NCI-H2107 treated with DMSO at 0.1 percent for 48 hours (cell line): ENCODE data around the gene PSMA7.

ENCODE experiments used
- DNase-seq: peaks from one replicate; lab custom pipeline; 2025; ENCODE audit not compliant: unreplicated experiment; lab: John Stamatoyannopoulos, UW

The PSMA7 gene

DNA sequence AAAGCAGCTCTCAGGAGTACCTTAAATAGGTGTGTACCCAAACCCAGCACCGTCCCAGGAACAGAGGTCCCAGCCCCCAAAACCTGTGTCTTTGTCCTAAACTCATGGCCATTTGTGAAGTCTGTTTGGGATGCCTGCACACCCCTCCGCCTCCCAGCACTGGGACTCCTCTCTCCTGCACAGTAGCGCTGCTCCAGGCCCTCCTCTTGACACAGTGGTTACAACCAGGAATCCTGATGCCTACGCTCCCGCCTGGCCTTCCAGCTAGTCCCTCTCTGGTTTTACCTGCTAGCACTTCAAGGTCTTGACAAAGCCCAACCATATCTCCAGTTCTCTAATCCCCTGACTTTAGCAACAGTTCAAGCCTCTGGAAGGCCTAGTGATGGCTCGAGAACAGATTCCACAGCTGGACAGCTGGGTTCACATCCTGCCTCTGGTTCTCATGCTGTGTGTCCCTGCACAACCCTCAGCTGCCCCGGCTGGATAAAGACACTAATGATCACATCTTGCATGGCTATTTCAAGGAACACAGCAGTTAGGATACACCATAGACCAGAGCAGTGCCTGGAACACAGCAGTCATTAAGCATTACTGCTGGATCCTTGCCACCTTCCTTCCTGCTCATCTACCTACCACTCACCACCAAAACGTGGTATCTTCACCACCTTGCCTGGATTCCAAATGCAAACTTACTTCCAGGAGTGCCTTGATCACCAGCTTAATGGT lies 5.6 kb downstream of the PSMA7 start:
- no peak for DNase-seq

DNA sequence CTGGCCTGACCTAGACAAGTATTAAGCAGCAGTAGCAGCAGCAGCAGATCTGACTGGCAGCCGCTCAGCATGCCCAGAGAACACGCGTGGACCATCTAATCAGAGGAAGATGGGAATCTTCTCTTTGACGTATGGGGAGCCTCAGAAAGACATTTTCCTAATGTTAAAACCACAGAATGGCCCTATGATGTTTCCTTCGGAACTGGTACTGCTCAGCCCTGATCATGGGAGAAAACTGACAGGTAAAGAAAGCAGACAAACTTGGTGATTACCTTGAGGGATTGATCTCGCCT lies 6.2 kb downstream of the PSMA7 start:
- no peak for DNase-seq

DNA sequence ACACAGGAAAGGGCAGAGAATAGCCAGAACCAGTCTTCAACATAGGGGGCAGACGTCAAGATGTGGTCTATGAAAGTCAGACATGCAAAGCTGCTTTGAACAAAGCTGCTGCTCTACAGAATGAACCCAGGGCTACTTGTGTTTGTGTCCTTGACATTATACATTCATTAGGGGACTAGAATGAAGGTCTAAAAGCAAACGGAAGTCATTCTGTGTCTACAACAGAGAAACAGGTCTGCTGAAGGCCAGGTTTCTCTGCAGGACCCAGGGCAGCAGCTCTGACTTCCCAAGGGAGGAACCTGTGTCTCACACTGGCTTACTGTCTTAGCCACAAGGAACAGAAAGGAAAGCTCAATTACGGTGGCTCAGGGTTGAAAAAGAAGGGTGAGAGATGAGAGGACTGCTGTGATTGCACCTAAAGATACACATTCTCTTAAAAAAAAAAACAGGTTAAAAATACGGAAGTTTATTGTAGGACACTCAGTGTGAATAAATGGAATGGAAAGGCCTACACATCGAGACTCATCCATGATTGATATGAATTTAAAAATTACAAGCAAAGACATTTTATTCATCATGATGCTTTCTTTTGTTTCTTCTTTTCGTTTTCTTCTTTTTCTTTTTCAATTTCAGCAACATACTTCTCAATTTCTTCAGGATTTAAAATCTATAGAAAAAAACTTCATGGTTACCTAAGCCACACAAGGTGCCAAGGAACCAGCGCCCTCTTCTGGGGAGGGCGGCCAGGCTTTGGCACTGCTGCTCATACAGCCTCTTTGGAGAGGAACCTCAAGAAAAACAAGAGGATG lies 6.7 kb downstream of the PSMA7 start:
- DNase-seq, result peak; percentile 30

DNA sequence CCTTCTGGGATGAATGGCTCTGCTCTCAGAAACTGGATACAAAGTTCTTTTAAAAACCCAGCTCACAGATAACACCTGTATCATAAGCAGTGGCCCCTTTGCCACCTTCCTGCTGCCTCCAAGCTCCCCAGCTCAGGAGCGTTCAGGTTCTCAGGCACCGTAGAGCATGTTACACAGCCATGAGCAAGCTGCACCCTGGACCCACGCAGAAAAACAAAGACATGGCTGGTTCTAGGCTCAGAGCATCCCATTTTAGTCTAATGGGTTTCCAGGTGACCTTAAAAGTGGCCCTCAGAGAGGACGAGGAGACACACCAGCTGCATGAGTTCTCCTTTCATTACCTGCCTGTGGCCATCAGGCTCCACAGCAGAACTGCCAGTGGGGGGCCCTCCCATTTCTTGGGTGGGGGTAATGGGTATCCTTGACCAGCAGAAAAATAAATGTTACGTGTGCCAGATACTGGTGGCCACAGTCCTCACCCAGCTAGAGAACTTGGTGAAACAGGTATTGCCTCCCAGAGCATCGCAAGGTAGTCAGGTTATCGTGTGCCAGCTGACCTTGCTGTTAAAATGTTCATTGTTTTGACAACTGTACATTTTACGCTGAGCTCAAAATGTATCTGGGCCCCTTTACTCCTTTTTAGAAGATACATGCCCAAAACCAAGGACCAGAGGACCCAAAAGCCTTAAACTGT lies 7.5 kb downstream of the PSMA7 start:
- no peak for DNase-seq

DNA sequence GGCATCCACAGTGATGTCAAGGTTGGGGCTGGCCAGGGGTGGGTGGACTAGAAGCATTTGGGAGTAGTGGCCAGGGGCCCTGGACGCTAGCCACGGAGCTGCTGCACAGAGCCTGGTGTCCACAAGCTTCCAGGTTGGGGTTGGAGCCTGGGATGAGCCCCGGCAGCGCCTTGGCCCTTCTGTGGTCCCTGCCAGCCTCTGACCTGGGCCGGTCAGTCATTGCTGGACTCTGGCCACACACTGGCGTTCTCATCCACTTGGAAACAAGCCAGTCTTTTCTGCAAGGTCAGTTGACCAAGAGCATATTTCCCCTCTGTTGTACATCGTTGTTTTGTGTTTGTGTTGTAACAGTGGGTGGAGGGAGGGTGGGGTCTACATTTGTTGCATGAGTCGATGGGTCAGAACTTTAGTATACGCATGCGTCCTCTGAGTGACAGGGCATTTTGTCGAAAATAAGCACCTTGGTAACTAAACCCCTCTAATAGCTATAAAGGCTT lies 8.4 kb downstream of the PSMA7 start:
- no peak for DNase-seq

DNA sequence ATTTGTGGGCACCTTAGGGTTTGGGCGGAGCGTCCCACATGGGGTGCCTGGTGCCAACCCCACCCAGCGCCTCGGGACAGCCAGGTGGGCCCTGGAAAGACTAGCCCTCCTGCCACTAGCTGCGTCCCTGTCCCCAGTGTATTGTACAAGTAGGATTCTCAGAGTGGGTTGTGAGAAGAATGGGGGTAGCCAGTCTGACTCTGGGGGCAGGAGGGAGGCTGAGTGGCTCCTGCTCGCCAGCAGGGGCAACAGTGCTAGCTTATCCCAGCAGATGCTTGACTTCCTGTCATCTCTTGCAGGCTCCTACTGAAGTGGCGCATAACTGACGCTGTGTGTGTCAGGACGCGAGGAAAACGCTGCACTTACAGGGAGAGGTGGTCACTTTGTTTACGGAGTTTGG lies 9.3 kb downstream of the PSMA7 start:
- no peak for DNase-seq

DNA sequence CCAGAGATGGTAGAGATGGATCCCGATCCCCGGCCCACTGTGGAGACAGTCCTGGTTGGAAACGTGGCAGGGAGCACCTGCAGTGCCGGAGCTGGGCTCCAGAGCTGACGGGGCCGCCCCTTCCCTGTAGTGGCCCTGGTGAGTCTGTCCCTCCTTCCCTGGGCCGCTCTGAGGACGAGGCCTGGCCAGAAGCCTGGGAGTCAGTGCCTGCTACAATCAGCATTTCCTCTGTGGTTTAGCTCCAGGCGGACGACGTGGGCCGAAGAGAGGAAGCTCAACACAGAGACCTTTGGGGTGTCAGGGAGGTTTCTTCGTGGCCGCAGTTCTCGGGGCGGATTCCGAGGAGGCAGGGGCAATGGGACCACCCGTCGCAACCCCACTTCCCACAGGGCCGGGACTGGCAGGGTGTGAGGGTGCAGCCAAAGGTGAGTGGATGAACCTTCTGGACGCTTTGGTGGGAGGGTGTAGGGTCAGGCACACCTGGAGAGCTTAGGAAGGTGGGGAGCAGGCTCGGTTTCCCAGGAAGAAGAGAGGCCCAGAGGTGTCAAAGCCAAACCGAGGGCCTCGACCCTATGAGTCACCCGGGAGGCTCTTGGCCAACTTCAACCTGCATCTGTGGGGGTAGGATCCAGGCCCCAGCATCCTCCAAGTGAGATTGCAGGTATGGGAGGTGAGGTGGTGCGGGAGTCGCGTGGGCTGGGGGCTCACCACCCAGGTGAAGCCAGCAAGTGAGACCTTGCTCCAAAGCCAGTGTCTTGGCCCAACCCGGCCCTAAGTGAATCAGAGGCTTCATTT lies 9.9 kb downstream of the PSMA7 start:
- no peak for DNase-seq

DNA sequence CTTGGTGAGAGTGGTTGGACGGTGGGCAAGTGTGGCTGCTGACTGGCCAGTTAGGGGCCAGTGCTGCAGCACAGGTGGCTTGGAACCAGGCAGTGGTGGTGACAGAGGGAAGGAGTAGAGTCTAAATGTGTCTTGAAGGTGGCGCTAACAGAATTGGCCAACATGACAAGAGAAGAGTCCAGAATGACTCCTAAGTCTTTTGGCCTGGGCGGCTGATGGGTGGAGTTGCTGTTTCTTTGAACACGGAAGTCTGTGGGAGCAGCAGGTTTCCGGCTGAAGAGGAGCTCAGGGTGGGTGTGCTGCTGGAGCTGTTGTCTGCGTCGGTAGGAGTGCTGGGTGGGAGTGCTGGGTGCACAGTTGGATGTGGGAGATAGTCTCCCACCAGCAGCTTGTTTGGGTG lies 10.8 kb downstream of the PSMA7 start:
- DNase-seq, result no peak

DNA sequence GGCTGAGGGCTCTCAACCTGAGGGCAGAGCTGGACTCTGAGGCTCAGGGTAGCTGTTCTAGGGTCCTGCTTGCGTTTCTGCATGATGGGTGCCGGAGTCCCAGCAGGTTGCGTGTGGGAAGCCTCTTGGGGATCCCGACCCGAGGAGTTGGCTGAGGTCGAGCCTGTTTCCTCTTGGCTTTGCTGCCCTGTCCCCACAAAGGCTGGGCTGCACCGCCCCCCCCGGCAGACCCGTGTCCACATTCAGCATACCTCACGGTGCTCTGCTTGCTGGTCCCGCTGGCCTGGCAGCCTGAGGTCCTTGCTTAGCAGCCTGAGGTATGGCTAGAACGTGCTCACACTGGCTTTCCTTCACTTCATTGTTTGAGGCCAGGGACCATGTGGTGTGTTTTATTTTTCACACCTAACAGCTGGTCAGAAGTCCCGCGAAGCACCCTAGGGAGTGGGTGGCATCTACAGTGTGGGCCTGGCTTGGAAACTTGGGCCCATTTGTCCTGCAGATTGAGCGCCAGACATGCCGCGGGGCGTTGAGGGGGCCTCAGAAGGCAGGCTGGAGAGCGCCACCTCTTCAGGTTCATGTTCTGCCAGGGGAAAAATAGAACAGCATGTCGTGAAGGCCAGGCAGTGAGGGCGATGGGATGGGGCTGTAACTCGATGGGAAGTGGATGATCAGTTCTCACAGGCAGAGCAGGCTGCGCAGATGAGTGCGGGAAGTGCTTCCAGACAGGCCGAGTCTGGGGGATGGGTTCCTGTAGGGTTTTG lies 11.5 kb downstream of the PSMA7 start:
- DNase-seq, result no peak

DNA sequence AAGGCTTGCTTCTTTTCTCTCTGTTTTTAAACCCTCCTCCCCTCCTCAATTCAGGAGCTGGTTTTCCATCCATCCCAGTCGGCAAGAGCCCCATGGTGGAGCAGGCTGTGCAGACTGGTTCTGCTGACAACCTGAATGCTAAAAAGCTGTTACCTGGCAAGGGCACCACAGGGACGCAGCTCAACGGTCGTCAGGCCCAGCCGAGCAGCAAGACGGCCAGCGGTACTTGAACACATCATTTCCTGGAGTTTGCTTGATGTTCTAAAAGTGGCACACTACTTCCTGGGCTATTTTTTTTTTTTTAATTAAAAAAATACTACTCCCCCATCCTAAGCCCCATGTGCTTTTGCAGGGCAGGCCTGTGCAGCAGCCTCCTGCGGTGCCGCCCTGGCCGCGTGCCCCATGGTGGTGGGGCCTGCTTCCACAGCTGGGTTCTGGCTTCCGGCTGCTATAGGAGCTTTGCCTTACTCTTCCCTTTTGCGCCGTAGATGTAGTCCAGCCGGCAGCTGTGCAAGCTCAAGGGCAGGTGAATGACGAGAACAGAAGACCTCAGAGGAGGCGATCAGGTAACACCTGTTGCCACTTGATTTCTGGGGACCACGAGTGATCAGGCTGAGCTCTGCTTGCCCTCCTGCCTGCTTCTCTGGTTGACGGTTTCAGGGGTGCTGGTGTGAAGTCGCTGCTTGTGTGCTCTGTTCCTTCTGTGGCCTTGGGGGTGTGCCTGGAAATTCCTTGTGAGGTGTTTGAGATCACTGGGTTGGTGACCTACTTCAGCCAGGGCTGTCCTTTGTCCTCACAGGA lies 13.3 kb downstream of the PSMA7 start:
- peak; percentile 16 for DNase-seq

DNA sequence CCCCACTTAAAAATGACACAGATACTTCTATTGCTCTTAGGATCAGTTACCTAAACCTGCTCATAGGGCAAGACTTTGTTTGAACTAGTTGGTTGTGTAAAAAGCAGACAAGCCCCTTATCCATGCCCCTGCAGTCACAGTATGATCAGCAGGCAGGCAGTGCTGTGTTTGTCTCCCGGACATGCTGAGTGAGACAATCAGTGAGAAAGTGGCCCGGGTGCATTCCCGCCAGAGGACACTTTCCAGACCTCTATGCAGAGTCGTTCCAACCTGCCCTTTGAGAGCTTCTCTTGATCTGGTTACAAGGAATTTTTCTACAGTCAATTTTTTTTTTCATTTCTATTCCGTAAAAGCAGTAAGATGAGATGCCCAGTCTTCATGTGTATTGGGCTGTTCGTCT lies 14.7 kb downstream of the PSMA7 start:
- DNase-seq, result no peak

DNA sequence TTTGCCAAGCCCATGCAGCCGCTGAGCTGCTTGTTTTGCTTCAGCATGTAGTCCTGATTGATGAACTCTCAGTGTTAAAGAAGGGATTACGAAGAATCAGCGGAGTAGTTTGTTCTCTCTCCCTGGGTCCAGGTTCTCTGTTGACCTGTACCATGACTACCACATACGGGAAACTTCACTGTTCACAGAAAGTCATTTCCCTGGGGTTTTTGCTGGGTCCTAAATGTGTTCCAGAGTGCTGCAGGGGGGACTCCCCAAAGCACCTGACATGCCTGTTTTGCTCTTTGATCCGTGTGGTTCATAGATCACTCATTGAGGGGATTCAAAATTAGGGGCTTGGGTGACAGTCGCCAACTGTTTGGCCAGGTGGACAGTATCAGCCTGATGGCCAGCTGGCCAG lies 15.4 kb downstream of the PSMA7 start:
- no peak for DNase-seq

DNA sequence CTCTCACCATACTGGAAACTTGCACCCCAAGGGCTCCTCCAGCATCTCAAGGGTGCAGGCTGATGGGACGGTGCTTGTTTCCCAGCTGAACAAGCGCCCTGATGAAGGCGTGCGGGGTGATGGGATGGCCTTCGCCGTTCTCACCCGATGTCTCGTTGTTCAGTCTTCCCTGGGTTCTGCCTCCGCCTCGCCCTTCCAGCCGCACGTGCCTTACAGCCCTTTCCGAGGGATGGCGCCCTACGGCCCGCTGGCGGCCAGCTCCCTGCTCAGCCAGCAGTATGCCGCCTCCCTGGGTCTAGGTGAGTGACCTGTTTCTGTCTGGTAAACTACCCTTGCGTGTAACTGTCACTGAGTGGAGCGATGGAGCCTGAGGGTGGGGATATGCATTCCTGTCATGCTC lies 17.1 kb downstream of the PSMA7 start:
- no peak for DNase-seq

DNA sequence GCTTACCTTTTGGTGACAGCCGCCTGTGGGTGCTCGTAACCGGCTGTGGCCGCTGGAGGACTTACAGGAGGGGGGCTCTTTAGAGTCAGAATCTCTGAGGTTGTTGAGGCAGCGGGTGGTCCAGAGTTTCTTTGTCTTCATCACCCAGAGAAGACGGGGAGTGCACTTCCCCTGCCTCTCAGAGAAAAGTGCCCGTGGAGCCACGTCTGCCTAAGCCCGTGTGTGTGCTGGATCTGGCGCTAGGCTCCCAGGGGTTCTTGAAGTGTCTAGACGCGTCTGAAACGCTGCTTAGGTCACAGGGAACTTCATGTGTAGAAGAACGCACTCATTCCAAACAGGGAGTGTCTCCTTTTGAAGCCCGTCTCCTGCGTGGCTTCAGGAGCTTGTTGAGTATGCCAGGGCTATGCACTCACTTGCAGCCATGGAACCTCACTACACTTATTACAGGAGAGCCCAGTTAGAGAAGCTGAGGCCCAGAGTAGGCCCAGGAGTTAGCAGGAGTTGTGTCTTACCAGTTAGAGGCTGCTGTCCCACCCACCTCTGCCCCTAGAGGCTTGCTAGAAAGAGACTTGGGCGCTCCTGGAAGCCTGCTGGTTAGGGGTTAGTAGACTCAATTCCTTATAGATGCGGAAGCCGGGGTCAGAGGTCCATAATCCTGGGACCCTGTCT lies 19.6 kb downstream of the PSMA7 start:
- DNase-seq, result no peak

DNA sequence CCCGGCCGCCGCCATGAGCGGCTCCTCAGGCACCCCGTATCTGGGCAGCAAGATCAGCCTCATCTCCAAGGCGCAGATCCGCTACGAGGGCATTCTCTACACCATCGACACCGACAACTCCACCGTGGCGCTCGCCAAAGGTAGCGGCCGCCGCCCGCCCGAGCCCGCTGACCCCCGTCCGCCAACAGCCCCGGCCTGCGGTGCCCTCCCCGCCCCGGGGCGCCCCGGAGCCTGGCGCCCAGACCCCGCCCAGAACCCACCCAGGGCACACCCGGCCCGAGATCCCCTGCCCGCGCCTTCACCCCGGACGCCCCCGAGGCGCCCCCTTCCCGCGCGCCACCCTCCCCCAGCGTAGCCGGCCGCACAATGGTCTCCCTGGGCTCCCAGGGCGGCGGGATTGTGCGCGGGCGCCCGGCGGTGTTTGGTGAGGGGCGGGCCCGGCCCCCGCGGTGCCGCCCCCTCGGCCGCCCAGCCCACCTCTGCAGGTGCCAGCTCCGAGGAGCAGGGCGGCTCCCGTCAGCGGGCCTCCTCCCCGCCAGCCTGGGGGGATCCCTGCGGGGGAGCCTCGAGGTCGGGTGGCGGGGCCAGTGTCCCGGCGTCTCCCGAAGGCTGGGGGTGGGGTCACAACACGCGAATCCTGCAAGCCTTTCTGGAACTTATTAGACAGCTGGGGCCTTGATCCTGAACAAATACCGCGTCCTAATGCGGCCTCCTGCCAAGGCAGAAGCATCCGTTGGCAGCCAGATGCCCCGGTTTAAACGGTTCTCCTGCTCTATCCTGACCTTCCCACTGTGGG lies 20.3 kb downstream of the PSMA7 start:
- DNase-seq, result peak; percentile 19

DNA sequence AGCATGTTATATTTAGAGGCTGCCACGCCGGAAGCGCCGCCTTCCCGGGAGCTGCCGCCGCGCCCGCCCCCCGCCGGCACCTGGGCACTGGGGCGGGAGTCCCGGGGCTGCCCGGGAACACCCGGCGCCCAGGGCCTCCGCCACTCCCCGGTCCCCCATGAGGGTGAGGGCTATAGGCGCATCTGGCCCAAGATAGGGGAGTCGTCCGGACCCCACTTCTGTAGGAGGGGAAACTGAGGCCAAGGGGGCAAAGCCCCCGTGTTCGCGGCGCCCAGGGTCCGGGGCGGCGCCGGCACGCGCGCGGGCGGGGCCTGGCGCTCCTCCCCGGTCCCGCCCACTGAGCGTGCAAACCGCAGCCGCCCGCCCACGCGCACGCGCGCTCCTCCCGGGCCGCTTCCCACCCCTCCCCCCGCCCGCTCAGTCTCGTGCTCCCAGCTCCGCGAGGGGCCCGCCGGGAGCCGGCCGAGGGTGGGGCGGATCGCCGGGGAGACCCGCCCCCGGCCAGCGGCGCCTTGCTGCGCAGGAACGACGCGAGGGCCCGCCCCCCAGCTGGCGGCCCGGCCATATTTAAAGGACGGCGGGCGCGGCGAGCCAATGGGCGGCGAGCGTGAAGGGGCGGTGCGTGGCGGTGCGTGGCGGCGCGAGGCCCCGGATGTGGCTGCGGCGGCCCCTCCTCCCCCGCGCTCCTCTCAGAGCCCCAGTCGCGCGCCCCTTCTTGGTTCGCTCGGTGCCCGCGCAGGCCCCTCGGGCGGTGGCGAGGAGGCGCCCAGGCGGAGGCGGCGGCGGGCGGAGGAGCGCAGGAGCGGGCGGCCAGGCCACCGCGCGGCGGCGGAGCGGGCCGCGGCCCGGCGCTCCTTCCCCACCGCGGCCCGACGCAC lies 21.2 kb downstream of the PSMA7 start, which contains the start of gene LSM14B:
Gene LSM14B, plus strand, starts transcription at position 700 of the 878 bp plus-strand sequence. CDS start 192 bp downstream, outside the sequence.
- peak; percentile 84 for DNase-seq
